PFSK-1 (cell line): ENCODE results near the gene CATSPER3.

Experiments used
- POLR2AphosphoS5 ChIP-seq: IDR thresholded peaks from 2 replicates; pipeline ENCODE4 v1.6.1; 2012; ENCODE audit warnings: low read depth, mild to moderate bottlenecking, control low read depth, low read length, moderate library complexity
- REST ChIP-seq, 2 experiments: IDR thresholded peaks; 2 replicates each; pipeline versions ENCODE4 v1.6.1 to v1.8.0; 2011 to 2012; ENCODE audit warnings: low read depth in 2 of 2, low read length in 2 of 2, control low read depth in 1 of 2, inconsistent platforms in 1 of 2, mild to moderate bottlenecking in 1 of 2, moderate library complexity in 1 of 2; ENCODE audit not compliant: insufficient read depth in 1 of 2
- TAF1 ChIP-seq: IDR thresholded peaks from 2 replicates; pipeline ENCODE4 v1.6.1; 2012; ENCODE audit warnings: low read length, control low read depth, borderline replicate concordance; ENCODE audit not compliant: insufficient read depth

- TF ChIP-seq POLR2AphosphoS5: no peak
- TF ChIP-seq TAF1: no peak
- no peak for TF ChIP-seq REST (IDR thresholded peaks at IDR 0.05; ENCODE audit: insufficient read depth in 1 of 2, low read depth in 2 of 2, low read length in 2 of 2)
Measured at GRCh38 chr5:135030956-135031812, 63.5 kb downstream of the CATSPER3 start.
